ENCODE results near the gene ZBTB26.
"Not testable (repeated sequence)": the region's sequence is repeated elsewhere in the genome, so short reads cannot be mapped to it uniquely, and the experiment has no call there.

ZBTB26 gene

DNA sequence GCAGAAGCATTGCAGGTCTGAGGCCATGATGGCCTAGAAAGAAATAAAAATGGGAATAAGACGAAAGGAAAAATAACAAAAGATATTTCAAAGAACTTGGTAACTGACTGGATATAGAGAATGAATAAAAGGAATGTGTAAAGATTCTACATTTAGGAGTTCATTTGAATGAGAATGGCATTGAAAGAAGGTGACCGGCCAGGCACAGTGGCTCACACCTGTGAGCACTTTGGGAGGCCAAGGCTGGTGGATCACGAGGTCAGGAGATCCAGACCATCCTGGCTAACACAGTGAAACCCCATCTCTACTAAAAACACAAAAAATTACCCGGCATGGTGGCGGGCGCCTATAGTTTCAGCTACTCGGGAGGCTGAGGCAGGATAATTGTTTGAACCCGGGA, 8.6 kb downstream of the ZBTB26 start:
- DNase-seq: no peak

DNA sequence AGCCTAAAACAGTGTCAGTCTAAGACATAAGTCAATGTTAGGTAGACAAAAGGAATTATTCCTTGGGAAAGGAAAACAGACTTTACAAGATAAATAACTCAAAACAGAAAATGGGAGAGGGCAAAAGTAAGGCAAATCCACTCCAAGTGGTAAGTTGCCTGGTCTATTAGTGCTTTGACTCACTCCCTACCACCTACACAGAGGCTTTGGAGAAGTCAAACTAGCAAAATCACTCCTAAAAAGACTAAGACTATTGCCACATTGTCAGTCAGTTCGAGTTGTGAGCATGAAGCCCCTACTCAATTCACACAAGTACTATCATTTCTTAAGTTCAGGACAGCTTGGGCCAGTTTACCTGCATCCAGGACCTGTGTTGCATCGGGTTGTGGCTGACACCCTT, 13.0 kb downstream of the ZBTB26 start:
- DNase-seq: no peak

DNA sequence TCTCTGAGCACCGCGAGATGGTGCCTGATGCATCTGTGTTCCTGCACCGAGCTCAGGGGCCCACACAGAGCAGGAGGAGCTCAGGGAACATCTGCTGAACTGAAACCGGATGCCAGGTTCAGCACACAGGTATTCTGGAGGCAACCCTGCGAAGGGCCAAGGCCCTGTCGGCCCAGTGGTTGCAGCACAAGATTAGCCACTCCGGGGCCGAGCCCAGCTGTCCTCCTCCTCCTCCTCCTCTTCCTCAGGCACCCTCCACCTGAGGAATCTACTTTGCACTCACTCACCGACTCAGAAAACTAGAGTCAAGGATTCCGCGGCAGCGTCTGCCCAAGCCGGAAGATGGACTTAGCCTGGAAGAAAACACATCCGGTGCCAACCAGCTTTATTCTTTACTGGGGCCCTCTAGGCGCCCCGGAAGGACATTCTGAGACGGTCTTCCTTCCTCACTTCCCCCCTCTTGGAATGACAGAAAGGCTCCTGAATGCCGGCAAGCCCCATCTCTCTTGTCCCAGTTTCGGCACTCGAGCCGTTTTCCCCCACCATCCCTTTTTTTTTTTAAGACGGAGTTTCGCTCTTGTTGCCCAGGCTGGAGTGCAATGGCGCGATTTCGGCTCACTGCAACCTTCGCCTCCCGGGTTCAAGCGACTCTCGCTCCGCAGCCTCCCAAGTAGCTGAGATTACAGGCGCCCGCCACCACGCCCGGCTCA, 18.2 kb downstream of the ZBTB26 start, which contains the start of gene ZBTB6:
Gene ZBTB6 (minus strand): TSS at position 360 of the 710 bp plus-strand sequence. CDS start 1,251 bp downstream, outside the sequence.
- DNase-seq: peak; percentile 86

DNA sequence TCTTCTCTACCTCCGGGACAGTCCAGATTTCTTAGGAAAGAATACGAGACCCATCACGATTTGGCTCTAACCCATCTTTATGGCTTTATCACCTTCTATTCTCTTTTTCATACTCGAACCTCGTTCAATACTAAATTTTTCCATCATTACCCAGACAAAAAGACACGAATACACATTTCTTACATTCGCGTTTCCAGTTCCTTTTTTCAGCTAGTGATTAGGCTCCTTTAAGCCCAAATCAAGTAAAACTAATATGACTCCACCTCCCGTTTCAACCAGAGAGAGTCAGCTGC, 18.7 kb downstream of the ZBTB26 start:
- no peak for DNase-seq

DNA sequence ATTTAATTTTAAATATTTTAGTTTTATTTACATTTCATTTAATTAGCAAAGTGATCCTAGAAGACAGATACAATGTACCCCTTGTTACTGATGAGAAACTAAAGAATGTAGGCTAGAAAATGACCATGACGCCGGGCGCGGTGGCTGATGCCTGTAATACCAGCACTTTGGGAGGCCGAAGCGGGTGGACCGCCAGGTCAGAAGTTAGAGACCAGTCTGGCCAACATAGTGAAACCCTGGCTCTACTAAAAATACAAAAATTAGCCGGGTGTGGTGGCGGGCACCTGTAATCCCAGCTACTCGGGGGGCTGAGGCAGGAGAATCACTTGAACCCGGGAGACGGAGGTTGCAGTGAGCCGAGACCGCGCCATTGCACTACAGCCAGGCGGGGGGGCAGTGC, 25.2 kb downstream of the ZBTB26 start:
- not testable (repeated sequence) for DNase-seq

DNA sequence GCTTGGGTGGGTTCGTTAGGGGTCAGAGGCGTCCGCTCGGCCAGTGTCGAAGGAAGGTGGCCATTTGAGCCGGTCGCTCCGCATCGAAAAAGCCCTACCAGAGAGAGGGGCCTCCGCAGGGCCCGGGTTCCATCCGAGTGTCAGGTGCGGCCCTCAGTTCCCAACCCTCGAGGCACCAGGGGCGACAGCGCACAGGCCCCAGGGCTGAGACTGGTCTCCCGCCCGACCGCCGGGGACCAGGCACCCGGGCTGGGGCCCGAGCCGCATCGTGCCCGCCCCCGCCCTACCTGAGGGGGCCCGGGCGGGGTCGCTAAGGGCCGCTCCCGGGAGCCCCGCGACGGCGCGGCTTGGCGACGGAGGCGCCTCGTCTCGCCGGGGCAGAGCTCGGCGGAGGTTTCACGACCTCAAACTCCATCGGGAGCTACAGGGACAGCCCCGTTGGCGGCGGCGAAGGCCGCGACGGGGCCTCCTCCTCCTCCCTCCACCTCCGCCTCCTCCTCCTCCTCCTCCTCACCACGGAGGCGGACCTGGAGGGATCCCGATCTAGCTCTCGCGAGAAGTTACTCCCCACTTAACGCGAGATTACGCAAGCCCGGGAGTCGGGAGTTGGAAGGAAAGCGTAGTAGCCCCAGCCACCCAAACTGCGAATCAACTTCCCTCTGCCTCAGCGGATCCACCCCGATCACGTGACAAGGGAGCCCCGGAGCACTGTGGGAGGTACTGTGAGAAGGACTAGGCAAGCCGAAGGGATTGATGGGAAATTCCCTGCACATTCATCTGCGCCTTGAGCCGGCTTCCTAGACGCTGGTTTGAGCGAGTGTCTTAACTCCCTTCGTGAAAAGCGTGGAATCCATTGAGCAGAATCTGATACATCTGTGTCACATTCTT, 26.2 kb downstream of the ZBTB26 start, which contains the start of gene RC3H2:
Gene RC3H2 (minus strand): TSS at position 537 of the 888 bp plus-strand sequence. CDS start 7,850 bp downstream, outside the sequence.
- peak; percentile 99 for DNase-seq

GRCh38 chr9:122904466-122904822, 26.9 kb downstream of the ZBTB26 start:
- no peak for DNase-seq

DNA sequence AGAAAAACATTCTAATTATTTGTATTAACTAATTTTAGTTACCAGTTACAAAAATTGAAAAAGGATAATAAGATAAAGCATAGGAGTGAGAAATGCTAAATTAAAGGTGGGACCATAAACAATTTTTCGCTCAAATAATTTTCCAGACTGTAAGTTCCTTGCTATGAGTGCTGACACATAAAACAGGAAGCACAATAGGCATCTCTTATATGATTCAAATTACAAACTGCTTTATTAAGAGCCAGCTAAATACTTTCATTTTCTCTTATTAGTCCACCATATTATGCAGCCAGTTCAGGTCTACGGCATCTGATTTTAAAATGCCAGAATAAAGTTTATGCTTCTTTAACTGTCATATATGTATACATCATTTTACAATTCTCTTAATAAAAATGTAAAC, 30.5 kb downstream of the ZBTB26 start:
- no peak for DNase-seq

DNA sequence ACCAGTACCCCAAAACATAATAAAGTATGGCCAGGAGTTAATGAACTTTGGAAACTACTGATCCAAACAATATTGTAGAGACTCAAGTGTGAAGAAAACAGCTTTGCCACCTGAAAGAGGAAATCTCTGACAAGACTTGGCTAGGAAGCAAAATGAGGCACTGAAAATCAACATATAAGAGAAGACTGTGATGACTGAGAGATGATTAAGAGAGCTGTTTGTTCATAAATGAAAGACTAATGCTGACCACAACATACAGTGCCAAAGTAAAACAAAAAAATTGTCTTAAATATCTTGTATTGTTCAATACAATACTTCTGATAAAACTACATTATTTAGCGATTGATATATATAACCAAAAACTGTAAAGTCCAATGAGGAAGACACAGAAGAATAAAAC, 33.3 kb downstream of the ZBTB26 start:
- DNase-seq: no peak

DNA sequence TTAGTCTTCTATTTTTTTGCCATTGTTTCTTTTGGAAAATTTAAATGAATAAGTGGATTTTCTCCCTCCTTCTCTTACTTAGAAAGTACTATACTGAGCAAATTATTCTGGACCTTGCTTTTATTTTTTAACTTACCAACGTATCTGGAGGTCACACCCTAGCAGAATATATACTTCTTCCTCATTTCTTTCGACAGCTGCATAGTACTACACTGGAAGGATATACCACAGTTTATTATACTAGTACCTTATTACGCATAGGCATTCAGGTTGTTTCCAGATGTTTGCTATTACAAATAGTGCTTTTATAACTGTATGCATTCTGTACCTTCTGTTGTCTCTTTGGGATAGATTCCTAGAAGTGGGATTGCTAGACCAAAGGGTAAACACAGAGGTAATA, 42.8 kb downstream of the ZBTB26 start:
- DNase-seq: no peak

GRCh38 chr9:122883125-122883524, 48.2 kb downstream of the ZBTB26 start:
- DNase-seq: no peak

GRCh38 chr9:122879443-122879842, 51.9 kb downstream of the ZBTB26 start:
- no peak for DNase-seq

DNA sequence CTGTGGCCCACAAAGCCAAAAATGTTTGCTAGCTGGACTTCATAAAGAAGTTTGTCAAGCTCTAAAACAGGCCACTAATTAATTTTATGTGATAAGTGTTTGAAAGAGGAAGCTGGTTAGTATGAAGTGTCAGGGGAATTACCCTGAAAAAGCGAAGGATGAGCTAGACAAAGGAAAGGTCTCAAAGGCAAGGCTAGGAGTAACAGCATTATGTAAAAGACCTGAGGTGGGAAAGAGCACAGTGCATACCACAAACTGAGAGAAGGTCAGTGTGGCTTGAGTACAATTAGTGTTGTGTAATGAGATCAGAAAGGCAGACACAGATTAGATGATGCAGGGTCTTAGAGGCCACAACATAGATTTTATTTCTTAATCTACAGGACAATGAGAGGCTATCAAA, 55.8 kb downstream of the ZBTB26 start:
- no peak for DNase-seq

- DNase-seq: not testable (repeated sequence)
These were observed 64.0 kb downstream of the ZBTB26 start for GRCh38 chr9:122867276-122867675.

GRCh38 chr9:122866079-122866478, 65.2 kb downstream of the ZBTB26 start:
- no peak for DNase-seq
